NOMO-1 treated with DMSO at 0.1 percent for 48 hours (cell line): ENCODE results near the gene SLC9A2.

Experiments used
- DNase-seq: peaks from one replicate; lab custom pipeline; 2025; ENCODE audit not compliant: unreplicated experiment; lab: John Stamatoyannopoulos, UW

The SLC9A2 gene

GRCh38 chr2:102619414-102620319 lies at the start of gene SLC9A2:
Gene SLC9A2, plus strand, starts transcription at chr2:102619553. Its CDS starts 296 bp downstream, at chr2:102619849.
- no peak for DNase-seq

- no peak for DNase-seq
Measured at GRCh38 chr2:102575888-102576287, 43.5 kb upstream of the SLC9A2 start.

GRCh38 chr2:102578376-102578775 lies 41.0 kb upstream of the SLC9A2 start:
- no peak for DNase-seq

- peak; percentile 87 for DNase-seq
Measured at GRCh38 chr2:102581911-102582310, 37.4 kb upstream of the SLC9A2 start.

- no peak for DNase-seq
Measured at GRCh38 chr2:102582845-102583244, 36.5 kb upstream of the SLC9A2 start.

- DNase-seq = no peak
Measured at GRCh38 chr2:102585847-102586404, 33.4 kb upstream of the SLC9A2 start.

- no peak for DNase-seq
Measured at GRCh38 chr2:102588213-102588939, 31.0 kb upstream of the SLC9A2 start.

GRCh38 chr2:102589444-102589843 lies 29.9 kb upstream of the SLC9A2 start:
- no peak for DNase-seq

GRCh38 chr2:102591491-102592045 lies 27.8 kb upstream of the SLC9A2 start:
- no peak for DNase-seq

GRCh38 chr2:102592601-102593000 lies 26.8 kb upstream of the SLC9A2 start:
- peak; percentile 46 for DNase-seq

GRCh38 chr2:102593516-102593915 lies 25.8 kb upstream of the SLC9A2 start:
- DNase-seq = no peak

GRCh38 chr2:102594445-102595016 lies 24.8 kb upstream of the SLC9A2 start:
- no peak for DNase-seq

- DNase-seq = no peak
Measured at GRCh38 chr2:102597788-102598187, 21.6 kb upstream of the SLC9A2 start.

- DNase-seq = no peak
Measured at GRCh38 chr2:102599486-102599885, 19.9 kb upstream of the SLC9A2 start.

GRCh38 chr2:102601730-102602129 lies 17.6 kb upstream of the SLC9A2 start:
- no peak for DNase-seq

- DNase-seq = peak; percentile 97
Measured at GRCh38 chr2:102603904-102604303, 15.4 kb upstream of the SLC9A2 start.

GRCh38 chr2:102604769-102605168 lies 14.6 kb upstream of the SLC9A2 start:
- DNase-seq = peak; percentile 41

GRCh38 chr2:102606353-102606752 lies 13.0 kb upstream of the SLC9A2 start:
- DNase-seq = no peak

- DNase-seq = peak; percentile 71
Measured at GRCh38 chr2:102615620-102616436, 3.5 kb upstream of the SLC9A2 start.
